Tibial nerve (tissue), 4 donors: ENCODE measurements around the gene INHA. TPM values are rescaled to one million over a fixed set of nuclear protein-coding genes. Genes with fewer than 3 reads are reported as not detected.

Experiments used
- DNase-seq, 2 donors: peaks; one replicate each; pipeline ENCODE4 v3.0.0-alpha.2; 2019; ENCODE audit warnings: low spot score in 2 of 2
- H3K27ac ChIP-seq, 4 donors: fragments of 200-600 bp; sonication (generic) in 3 of 4; one replicate each; pipeline ENCODE4 v1.5.1; 2017 to 2019; ENCODE audit warnings: mild to moderate bottlenecking in 1 of 4
- H3K27me3 ChIP-seq, 2 donors: fragments of 200-600 bp; sonication (generic) in 1 of 2; one replicate each; pipeline versions ENCODE4 v1.5.1 to v1.6.0; 2017 to 2019
- H3K36me3 ChIP-seq, 3 donors: fragments of 200-600 bp; sonication (generic); one replicate each; pipeline ENCODE4 v1.5.1; 2018 to 2019
- H3K4me1 ChIP-seq, 4 donors: fragments of 200-600 bp; sonication (generic) in 3 of 4; one replicate each; pipeline ENCODE4 v1.5.1; 2017 to 2019
- H3K4me3 ChIP-seq, 4 donors: fragments of 200-600 bp; sonication (generic) in 3 of 4; one replicate each; pipeline ENCODE4 v1.5.1; 2017 to 2019; ENCODE audit warnings: mild to moderate bottlenecking in 1 of 4, moderate library complexity in 1 of 4
- H3K9me3 ChIP-seq, 4 donors: fragments of 200-600 bp; sonication (generic) in 3 of 4; one replicate each; pipeline ENCODE4 v1.5.1; 2017 to 2019
- CTCF ChIP-seq, 5 experiments: fragments of 200-600 bp in 3 of 5; fragments of 450-650 bp in 2 of 5; sonication (generic) in 3 of 5; IDR thresholded peaks; one replicate each; pipeline ENCODE4 v1.5.1; 2016 to 2019; ENCODE audit warnings: antibody characterized with exemption in 5 of 5, mild to moderate bottlenecking in 3 of 5, moderate library complexity in 2 of 5
- EP300 ChIP-seq, 2 donors: sonication (generic); formaldehyde crosslinking; IDR thresholded peaks; one replicate each; pipeline ENCODE4 v1.6.1; 2017; ENCODE audit warnings: antibody characterized with exemption in 2 of 2, mild to moderate bottlenecking in 1 of 2
- POLR2A ChIP-seq, 2 donors: fragments of 450-650 bp; IDR thresholded peaks; one replicate each; pipeline ENCODE4 v1.6.1; 2017; ENCODE audit warnings: antibody characterized with exemption in 2 of 2, mild to moderate bottlenecking in 2 of 2, moderate library complexity in 2 of 2
- WGBS, 2 donors: methylation state at CpG; one replicate each; pipeline ENCODE4 v1.1.5; 2018; 5-methylcytosine and 5-hydroxymethylcytosine counted together
- total RNA-seq, 4 donors: library from RNA; depleted of rRNA; stranded (reverse); fragments of >200 nt; gene quantifications; one replicate each; pipeline ENCODE4 v1.1.0, GENCODE V29; 2016

Gene INHA
- total RNA-seq, 4 donors from 2014 or later = 1.1 to 1.4 TPM; not detected in 2

GRCh38 chr2:219597552-219598307, 25.6 kb downstream of the INHA start, which contains the start of gene STK11IP:
TSS of gene STK11IP (plus strand) at chr2:219597857. CDS start at chr2:219598120, 263 bp downstream.
- H3K27ac ChIP-seq = peak within 1 kb of the TSS; percentile 81 to 95 (median 90)
- no peaks in the 10 kb centered on the region for H3K9me3 ChIP-seq
- H3K36me3 ChIP-seq = peaks cover 0 to 18% (median 0%) of the 10 kb centered on the region in 3 donors
- peak within 1 kb of the TSS; percentile 55 to 73 (median 66) for H3K4me3 ChIP-seq
- peak; percentile 97 to 99 for DNase-seq
- 0 to 1% methylated on average over 50 to 57 of the region's 57 CpGs for WGBS, 2 donors
- peaks cover 0 to 34% (median 10%) of the 10 kb centered on the region in 4 donors for H3K4me1 ChIP-seq
- H3K27me3 ChIP-seq = no peaks in the 10 kb centered on the region
- TF ChIP-seq POLR2A (IDR thresholded peaks at IDR 0.05) (peak; percentile 75 to 76), EP300 (IDR thresholded peaks at IDR 0.05) (peak; percentile 59 to 92), CTCF (IDR thresholded peaks at IDR 0.05) (no peak)

- H3K4me3 ChIP-seq = peak overlapping the region; percentile 55 to 73 (median 66)
- H3K27ac ChIP-seq = peak overlapping the region; percentile 81 to 95 (median 90)
- peaks cover 0 to 34% (median 10%) of the 10 kb centered on the region in 4 donors for H3K4me1 ChIP-seq
- TF ChIP-seq EP300 (IDR thresholded peaks at IDR 0.05) (no peak), POLR2A (IDR thresholded peaks at IDR 0.05) (no peak), CTCF (IDR thresholded peaks at IDR 0.05) (no peak)
- no peaks in the 10 kb centered on the region for H3K9me3 ChIP-seq
- H3K36me3 ChIP-seq = peaks cover 0 to 26% (median 0%) of the 10 kb centered on the region in 3 donors
- no peaks in the 10 kb centered on the region for H3K27me3 ChIP-seq
- WGBS, 2 donors = 22 to 26% methylated on average over 9 of the region's 9 CpGs
- DNase-seq = no peak
These were observed 26.4 kb downstream of the INHA start for GRCh38 chr2:219598308-219599078.

GRCh38 chr2:219603771-219604170, 31.7 kb downstream of the INHA start:
- H3K9me3 ChIP-seq = no peaks in the 10 kb centered on the region
- 80 to 89% methylated on average over 5 of the region's 5 CpGs for whole genome bisulfite sequencing, 2 donors
- H3K4me1 ChIP-seq = peaks cover 0 to 47% (median 2%) of the 10 kb centered on the region in 4 donors
- H3K27me3 ChIP-seq = no peaks in the 10 kb centered on the region
- H3K27ac ChIP-seq = peak overlapping the region in 2 of 4 donors; percentile 83 to 88
- no peak for DNase-seq
- TF ChIP-seq POLR2A (IDR thresholded peaks at IDR 0.05) (no peak), EP300 (IDR thresholded peaks at IDR 0.05) (no peak), CTCF (IDR thresholded peaks at IDR 0.05) (no peak)
- no peak overlapping the region for H3K4me3 ChIP-seq
- peaks cover 0 to 67% (median 8%) of the 10 kb centered on the region in 3 donors for H3K36me3 ChIP-seq

- H3K27me3 ChIP-seq = no peaks in the 10 kb centered on the region
- WGBS, 2 donors = 35 to 59% methylated on average over 4 to 6 of the region's 6 CpGs
- DNase-seq = no peak
- H3K4me3 ChIP-seq = peak overlapping the region in 1 of 4 donors; percentile 32
- peaks cover 0 to 85% (median 8%) of the 10 kb centered on the region in 3 donors for H3K36me3 ChIP-seq
- no peaks in the 10 kb centered on the region for H3K9me3 ChIP-seq
- H3K4me1 ChIP-seq = peaks cover 0 to 51% (median 2%) of the 10 kb centered on the region in 4 donors
- H3K27ac ChIP-seq = peak overlapping the region; percentile 18 to 88 (median 64)
- TF ChIP-seq POLR2A (IDR thresholded peaks at IDR 0.05) (no peak), CTCF (IDR thresholded peaks at IDR 0.05) (no peak), EP300 (IDR thresholded peaks at IDR 0.05) (no peak)
These were observed 33.5 kb downstream of the INHA start for GRCh38 chr2:219605607-219605954.
